Measurements from ENCODE around the gene HHATL. TPM values are rescaled to one million over a fixed set of nuclear protein-coding genes. Genes with fewer than 3 reads are reported as not detected.

HHATL gene
- total RNA-seq, 1 experiment from 2014 or later: not detected

DNA sequence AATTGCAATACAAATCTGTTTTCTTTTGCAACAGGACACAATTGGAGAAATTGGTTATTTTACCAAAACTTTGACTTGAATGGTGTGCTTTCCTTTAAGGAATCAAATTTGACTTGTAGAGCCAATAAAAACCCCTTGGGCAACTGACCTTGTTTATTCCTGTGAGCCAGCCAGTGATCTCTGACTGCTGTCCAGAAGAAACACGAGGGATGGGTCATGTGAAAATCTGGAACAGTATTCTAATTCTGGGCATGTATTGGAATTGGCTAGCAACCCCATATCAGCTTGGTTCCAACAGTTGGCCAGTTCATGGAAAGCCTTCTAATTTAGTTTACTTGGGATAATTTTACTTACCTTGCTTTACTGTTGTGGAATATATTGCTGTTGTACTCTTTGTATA is 19.1 kb upstream of the HHATL start:
- in situ Hi-C loops (cut with HindIII; ENCODE audit: low pct_unique_long_range_greater_than_20kb, low sequenced_read_pairs): no loop called here
- peak; percentile 22 for DNase-seq (ENCODE audit: low read depth, low spot score)

DNA sequence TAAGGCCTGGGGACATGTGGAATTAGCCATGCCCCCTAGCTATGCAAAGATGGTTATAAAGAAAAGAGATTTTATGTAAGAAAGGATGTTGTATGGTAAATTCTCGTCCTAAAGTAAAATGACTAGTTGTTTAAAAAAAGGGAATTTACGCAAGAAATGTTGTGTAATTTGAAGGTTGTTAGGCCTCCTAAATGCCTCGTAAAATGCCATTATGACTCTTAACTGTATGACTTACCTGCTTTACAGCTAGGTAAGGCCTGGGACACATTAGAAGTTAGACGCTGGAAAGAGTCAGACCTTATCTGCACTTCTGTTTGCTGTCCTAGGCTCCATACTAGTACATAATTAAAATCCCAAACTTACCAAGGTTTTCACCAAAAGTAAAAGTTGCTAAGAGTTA is 17.5 kb upstream of the HHATL start:
- no peak for DNase-seq (ENCODE audit: low read depth, low spot score)
- in situ Hi-C loops (cut with HindIII; ENCODE audit: low pct_unique_long_range_greater_than_20kb, low sequenced_read_pairs): no loop called here

DNA sequence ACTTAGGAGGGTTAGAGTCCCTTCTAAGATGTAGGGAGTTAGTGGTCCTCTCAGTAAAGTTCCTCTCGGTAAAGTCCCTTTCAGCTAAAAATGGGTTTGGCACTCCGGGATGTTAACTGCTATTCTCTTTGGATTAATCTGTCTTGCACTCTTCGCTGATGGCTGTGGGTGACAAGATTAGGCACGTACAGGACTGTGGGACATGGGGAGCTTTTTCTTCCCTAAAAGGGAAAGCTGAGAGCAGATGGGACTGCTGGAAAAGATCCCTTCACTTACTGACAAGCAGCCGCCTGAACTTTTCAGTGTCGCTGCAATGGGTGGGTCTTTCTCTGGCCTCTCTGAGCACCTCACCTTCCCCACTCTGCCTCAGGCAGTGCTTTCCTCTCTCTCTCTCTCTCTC is 16.4 kb upstream of the HHATL start:
- no peak for DNase-seq (ENCODE audit: low read depth, low spot score)
- in situ Hi-C loops (cut with HindIII; ENCODE audit: low pct_unique_long_range_greater_than_20kb, low sequenced_read_pairs): no loop called here

DNA sequence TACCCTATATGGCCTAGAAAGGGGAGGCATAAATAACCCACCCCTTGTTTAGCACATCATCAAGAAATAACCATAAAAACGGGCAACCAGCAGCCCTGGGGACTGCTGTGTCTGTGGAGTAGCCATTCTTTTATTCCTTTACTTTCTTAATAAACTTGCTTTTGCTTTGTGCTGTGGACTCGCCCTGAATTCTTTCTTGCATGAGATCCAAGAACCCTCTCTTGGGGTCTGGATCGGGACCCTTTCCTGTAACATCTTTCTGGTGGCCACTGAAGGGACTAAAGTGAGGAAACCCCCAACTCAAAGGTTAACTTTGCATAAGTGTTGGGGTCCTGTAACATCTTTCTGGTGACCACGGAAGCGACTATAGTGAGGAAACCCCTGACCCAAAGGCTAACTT is 15.7 kb upstream of the HHATL start:
- in situ Hi-C loops (cut with HindIII; ENCODE audit: low pct_unique_long_range_greater_than_20kb, low sequenced_read_pairs): no loop called here
- DNase-seq (ENCODE audit: low read depth, low spot score): no peak

DNA sequence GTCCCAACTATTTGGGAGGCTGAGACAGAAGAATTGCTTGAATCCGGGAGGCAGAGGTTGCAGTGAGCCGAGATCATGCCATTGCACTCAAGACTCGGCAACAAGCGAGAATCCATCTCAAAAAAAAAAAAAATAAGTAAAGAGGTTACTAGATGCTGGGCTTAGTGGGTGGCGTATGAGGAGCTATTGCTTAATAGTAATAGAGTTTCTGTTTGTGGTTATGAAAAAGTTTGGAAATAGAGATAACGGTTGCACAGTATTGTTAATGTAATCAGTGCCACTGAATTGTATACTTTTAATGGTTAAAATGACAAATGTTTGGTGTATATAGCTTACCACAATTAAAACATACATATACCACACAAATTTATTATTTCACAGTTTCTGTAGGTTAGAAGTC is 14.7 kb upstream of the HHATL start:
- DNase-seq (ENCODE audit: low read depth, low spot score): no peak
- in situ Hi-C loops (cut with HindIII; ENCODE audit: low pct_unique_long_range_greater_than_20kb, low sequenced_read_pairs): no loop called here

DNA sequence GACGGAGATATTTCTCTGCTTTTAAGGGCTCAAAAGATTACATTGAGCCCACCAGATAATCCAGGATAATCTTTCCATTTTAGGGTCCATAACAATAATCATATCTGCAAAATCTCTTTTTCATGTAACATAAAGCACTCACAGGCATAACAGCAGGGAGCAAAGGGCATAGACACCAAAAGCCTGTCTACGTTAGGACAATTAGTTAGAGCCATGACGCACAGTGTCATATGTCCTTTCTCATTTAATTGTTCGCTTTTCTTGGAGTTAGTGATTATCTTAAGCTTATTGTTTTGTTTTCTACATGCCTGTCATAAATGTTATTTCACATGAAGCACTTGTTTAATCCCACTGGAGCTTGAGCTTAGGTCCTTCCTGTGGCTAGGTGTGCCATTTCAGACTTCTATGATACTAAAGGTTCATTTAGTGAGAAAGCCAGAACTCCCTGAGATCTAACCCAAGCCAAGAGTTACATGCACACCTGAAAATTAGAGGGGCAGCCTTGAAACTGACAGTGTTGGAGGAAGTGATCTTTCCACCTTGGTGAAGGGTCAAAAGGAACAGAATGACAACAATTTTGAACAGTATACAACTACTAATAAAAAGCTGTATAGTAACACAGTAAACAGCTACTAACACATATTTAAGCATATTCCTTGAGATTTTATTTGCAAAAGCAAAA is 11.7 kb upstream of the HHATL start:
- no peak for DNase-seq (ENCODE audit: low read depth, low spot score)
- in situ Hi-C loops (cut with HindIII; ENCODE audit: low pct_unique_long_range_greater_than_20kb, low sequenced_read_pairs): no loop called here

DNA sequence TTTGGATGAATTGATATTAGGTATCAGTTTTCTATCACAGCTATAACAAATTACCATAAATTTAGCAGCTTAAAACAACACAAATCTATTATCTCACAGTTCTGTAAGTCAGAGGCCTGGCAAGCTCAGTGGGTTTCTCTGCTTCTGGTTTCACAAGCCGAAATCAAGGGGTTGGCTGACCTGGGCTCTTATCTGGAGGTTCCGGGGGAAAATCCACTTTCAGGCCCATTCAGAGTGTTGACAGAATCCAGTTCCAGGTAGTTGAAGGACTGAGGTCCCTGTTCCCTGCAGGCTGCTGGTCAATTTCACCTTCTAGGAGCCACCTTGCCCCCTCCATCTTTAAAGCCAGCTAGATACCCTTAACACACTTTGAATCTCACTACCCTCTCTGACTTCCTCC is 11.1 kb upstream of the HHATL start:
- in situ Hi-C loops (cut with HindIII; ENCODE audit: low pct_unique_long_range_greater_than_20kb, low sequenced_read_pairs): no loop called here
- DNase-seq (ENCODE audit: low read depth, low spot score): no peak

DNA sequence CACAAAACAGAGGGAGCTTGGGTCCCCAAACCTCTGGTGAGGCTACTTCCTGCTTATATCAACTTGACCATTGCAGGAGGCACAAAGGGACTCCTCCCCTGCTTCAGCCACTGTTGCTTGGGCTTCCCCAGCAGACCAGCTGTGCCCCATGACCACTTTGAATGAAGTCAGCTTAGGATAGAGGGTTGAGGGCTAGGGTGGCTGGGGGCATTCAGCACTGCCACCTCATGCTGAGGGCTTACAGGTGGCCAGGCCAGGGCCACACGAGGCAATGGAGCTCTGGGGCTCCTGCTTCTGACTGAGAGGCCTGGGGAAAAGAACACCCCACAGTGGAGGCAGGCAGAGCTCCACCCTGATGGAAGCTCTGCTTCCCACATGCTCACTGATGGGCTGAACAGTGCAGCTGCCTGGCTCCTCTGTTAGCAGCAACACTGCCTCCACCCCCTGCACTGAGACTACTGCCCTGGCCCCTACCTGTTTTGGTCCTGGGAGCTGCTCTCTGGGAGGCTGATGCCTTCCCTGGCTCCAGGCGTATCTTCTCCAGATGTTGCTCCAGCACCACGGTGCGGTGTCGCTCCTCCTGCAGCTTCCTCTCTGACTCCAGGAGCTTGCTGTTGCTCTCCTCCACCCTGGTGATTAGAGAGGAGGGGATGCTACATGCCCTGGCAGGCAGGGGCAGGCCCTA is 10.2 kb upstream of the HHATL start:
- DNase-seq (ENCODE audit: low read depth, low spot score): no peak
- in situ Hi-C loops (cut with HindIII; ENCODE audit: low pct_unique_long_range_greater_than_20kb, low sequenced_read_pairs): no loop called here

DNA sequence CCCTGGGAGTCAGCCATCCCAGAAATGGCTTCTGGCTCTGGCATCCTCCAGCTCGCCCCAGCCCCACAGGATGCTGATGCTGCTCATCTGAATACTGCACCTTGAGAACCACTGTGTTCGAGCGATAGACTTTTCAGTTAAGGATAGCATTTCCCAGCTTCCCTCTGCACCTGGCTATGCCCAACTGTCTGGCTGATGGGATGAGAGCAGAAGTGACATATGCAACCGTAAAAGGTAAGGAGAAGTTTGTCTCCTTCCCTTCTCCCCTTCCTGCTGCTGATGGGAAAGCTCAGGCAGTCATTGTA is 9.7 kb upstream of the HHATL start:
- DNase-seq (ENCODE audit: low read depth, low spot score): no peak
- in situ Hi-C loops (cut with HindIII; ENCODE audit: low pct_unique_long_range_greater_than_20kb, low sequenced_read_pairs): no loop called here

DNA sequence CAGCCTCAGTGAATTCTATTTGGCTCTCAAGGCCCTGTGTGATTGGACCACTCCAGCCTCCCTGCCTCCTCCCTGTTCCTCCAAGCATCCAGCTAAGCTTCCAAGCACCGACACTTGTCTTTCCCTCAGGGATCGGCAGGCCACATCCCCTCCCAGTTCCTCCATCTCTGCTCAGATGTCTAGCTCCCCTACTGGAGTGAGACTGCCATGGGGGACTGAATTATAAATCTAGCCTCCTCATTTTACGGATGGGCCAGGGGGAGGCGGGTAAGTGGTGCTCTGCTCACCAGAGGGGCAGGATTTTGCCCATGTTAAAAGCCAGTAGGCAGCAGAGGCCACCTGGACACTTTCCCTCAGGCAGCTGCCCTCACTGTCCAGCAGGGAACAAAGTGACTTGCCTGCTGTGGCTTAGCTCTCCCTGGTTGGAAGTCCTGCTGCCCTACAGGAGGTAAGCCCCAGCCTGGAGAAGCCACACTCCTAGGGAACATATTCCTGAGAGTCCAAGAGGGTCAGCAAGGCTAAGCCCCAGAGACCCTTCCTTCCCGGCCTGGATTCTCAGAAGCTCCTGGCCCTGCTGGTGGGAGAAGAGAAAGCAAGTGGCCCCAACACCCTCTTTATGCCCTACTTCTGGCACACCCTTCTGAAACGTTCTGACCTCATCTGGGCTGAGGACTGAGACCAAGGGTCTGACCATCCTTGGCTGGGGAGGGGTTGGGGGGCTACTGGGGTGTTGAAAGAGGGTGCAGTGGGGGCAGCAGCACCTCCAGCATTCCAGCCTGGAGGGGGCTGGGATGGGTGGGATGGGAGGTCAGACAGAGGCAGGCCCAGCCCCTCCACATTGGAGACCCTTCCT is 9.1 kb upstream of the HHATL start:
- in situ Hi-C loops (cut with HindIII; ENCODE audit: low pct_unique_long_range_greater_than_20kb, low sequenced_read_pairs): no loop called here
- peak; percentile 46 for DNase-seq (ENCODE audit: low read depth, low spot score)

DNA sequence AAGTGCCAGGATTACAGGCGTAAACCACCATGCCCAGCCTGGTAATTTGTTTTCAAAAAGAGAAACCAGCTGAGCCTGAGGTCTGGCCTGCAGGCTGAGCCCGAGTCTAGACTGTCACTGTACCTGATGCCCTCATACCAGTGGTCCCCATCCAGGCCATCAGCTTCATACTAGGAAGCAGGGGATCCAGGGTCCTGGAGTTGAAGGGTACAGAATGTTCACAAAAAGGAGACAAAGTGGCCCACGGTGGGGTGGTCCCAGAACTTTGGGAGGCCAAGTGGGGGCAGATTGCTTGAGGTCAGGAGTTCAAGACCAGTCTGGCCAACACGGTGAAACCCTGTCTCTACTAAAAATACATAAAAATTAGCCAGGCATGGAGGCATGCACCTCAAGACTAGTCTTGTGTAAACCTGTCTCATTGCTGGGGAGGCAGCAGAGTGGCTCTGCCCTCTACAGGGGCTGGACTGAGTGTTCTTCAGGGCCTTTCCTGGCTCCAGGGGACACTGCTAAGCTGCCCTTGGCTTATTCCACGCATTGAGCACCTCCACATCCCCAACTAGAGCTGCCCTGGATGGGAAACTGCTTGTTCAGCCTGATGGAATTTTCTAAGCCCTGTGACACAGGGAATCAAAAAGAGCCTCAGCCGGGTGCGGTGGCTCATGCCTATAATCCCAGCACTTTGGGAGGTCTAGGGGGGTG is 7.9 kb upstream of the HHATL start:
- no peak for DNase-seq (ENCODE audit: low read depth, low spot score)
- in situ Hi-C loops (cut with HindIII; ENCODE audit: low pct_unique_long_range_greater_than_20kb, low sequenced_read_pairs): no loop called here

DNA sequence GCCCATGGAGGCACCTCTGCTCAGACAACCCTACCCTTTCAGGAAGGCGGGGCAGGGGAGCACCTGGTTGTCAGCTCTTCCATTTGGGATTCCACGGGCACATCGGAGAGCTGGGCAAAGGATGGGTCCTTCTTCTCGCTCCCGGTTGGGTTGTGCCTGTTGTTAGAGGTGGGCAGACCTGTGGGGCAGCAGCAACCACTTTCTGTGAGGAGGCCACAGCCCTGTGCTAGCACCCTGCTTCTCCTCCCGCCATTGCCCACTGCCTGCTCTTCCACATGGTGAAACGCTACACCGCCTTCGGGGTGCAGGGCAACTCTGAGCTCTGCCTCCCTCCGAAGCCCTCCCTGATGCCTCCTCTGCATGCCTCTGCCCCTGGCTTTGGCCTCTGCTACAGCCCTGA is 7.0 kb upstream of the HHATL start:
- in situ Hi-C loops (cut with HindIII; ENCODE audit: low pct_unique_long_range_greater_than_20kb, low sequenced_read_pairs): no loop called here
- DNase-seq (ENCODE audit: low read depth, low spot score): no peak

DNA sequence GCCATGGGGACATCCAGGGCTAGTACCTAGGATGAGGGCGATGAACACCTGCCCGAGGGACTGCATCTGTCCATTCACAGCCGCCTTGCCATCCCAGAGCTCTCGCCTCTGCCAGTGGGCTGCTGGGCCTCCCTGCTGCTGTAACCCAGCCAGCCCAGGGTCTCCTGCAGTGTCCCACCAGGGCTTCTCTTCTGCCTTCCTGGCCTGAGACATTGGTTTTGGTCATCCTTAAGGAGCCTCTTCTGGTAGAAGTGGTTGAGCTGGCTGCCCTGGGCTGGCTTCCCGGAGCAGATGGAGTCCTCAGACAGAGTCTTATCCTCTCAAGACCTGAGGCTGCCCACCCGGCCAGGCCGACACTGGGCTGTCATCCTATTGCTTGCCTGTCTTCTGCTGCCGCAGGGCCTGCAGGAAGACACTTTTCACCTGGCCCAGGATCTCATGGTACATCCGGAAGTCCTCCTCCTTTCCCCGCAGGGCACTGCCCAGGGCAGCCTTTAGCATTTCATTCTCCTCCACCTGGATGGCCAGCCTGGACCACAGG is 6.1 kb upstream of the HHATL start:
- in situ Hi-C loops (cut with HindIII; ENCODE audit: low pct_unique_long_range_greater_than_20kb, low sequenced_read_pairs): no loop called here
- DNase-seq (ENCODE audit: low read depth, low spot score): no peak

DNA sequence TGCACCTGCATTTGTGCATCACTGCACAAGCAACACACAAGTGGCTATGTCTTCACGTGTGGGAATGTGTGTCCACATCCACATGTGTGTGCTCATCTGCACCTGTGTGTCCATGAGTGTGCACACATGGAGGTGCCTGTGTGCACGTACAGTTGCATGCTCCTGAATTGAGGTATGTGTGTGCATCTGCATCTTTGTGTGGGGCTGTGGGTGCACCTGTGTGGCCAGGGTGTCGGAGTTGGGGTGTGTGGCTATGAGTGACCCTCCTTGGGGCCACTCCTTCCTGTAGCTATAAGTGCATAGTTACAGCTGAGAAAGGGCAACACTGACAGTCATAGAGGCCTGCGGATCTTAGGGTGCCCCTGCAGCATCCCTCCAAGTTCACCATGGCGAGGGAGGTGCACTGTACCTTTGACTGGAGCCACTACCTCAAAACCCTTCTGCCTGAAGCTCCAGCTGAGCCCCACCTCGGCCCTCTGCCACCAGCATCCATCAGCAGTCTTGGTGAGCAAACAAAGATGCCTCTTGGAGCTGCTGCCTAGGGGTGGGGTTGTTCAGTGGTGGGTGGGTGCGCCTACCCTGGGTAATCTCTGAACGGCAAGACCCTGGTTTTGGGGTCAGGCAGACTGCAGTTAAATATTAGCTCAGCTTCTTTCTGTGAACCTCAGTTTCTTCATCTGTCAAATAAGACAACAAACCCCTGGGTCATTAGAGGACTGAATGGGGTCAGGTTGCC is 5.2 kb upstream of the HHATL start:
- DNase-seq (ENCODE audit: low read depth, low spot score): no peak
- in situ Hi-C loops (cut with HindIII; ENCODE audit: low pct_unique_long_range_greater_than_20kb, low sequenced_read_pairs): no loop called here

DNA sequence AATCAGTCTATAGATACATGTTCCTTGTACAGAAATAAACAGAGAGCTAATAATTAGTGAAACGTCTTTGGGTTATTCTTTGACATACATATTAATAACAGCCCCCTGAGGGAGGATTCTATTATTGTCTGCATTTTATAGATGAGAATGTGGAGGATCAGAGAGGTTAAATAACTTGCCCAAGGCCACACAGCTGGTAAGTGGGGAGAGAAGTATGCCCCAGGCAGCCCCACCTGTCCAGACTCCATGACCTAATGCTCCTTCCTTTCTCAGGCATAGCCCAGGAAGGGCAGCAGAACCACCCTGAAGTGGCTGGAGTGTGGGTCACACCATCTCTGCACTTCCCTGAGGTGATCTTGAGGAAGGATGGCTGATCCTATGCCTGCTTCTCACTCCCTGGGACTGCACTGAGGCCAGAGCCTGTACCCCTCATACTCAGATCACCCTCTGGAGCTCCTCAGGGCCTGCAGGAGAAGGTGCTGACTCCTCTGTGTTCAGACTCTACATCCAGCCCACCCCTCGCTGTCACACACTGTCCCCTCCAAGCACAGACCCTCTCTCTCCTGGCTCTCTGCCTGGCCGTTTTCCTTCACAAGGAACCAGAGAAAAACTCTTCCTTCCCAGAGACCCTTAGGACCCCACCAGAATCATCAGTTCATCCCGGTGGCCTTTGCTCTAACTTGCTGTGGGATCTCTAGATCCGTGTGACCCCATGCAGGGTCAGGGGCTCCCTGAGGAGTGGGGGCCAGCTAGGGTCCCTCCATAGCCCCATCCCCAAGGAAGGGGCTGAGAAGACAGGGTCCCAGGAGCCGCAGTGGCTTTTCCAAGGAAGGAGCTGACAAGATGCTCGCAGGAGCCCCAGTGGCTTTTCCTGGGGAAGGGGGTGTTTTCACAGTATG is 4.4 kb upstream of the HHATL start:
- no peak for DNase-seq (ENCODE audit: low read depth, low spot score)
- in situ Hi-C loops (cut with HindIII; ENCODE audit: low pct_unique_long_range_greater_than_20kb, low sequenced_read_pairs): no loop called here

DNA sequence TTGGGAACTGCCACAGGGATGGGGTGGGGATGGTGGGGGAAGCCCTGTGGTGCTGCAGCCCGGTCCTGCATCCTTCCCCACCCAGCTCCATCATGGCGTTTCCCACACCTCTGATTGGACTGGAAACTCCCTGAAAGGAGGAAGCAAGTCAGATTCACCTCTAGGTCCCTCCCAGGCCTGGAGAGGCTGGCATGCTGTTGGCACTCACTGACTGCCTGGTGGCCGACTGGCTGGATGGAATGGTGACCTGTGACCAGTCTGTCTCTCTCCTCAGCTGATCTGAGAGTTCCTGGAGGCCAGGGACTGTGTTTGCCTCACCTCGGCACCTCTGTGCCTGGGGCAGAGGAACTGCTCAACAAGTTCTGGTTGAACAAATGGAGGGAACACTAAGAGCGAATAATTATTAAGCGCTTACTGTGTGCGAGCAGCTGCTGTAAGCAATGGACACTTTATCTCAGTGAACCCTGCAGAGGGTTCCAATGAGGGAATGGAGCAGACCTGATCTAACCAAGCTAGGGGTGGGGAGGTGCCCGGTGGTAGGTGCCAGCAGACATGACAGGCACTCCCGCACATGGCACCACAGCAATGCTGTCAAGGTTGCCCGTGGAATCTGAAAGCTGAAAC is 3.5 kb upstream of the HHATL start:
- in situ Hi-C loops (cut with HindIII; ENCODE audit: low pct_unique_long_range_greater_than_20kb, low sequenced_read_pairs): no loop called here
- no peak for DNase-seq (ENCODE audit: low read depth, low spot score)
